SK-N-SH treated with all-trans-retinoic acid at 6 μM for 48 hours (cell line): ENCODE data around the gene USH1G.

Source experiments
- ATAC-seq: fragments of 200-7000 bp; cut with Tn5 transposase; 3 replicates; pipeline ENCODE4 v1.9.1; 2020; ENCODE audit warnings: mild to moderate bottlenecking, moderate library complexity
- BACH2 ChIP-seq: fragments of 250-450 bp; sonication (Bioruptor Pico); IDR thresholded peaks from 2 replicates; pipeline ENCODE4 v1.9.0; 2021; ENCODE audit warnings: mild to moderate bottlenecking, borderline replicate concordance
- CSDC2 ChIP-seq: fragments of 250-450 bp; sonication (Bioruptor Pico); IDR thresholded peaks from 2 replicates; pipeline ENCODE4 v1.5.0; 2020; ENCODE audit warnings: mild to moderate bottlenecking, moderate library complexity
- ESRRG ChIP-seq: fragments of 250-450 bp; sonication (Bioruptor Pico); IDR thresholded peaks from 2 replicates; pipeline ENCODE4 v1.6.1; 2021; ENCODE audit warnings: mild to moderate bottlenecking
- GLIS3 ChIP-seq: fragments of 250-450 bp; sonication (Bioruptor Pico); IDR thresholded peaks from 2 replicates; pipeline ENCODE4 v1.5.0; 2020; ENCODE audit warnings: mild to moderate bottlenecking, moderate library complexity
- ISL1 ChIP-seq: fragments of 250-450 bp; sonication (Bioruptor Pico); IDR thresholded peaks from 2 replicates; pipeline ENCODE4 v2.1.2; 2022; ENCODE audit warnings: mild to moderate bottlenecking, moderate library complexity
- OSR1 ChIP-seq: fragments of 250-450 bp; sonication (Bioruptor Pico); IDR thresholded peaks from 2 replicates; pipeline ENCODE4 v1.8.0; 2022; ENCODE audit warnings: moderate library complexity, mild to moderate bottlenecking, inconsistent platforms
- POU6F1 ChIP-seq: fragments of 250-450 bp; sonication (Bioruptor Pico); IDR thresholded peaks from 2 replicates; pipeline ENCODE4 v1.8.0; 2021; ENCODE audit warnings: low read depth, mild to moderate bottlenecking, moderate library complexity, borderline replicate concordance
- TCF4 ChIP-seq: fragments of 250-450 bp; sonication (Bioruptor Pico); IDR thresholded peaks from 2 replicates; pipeline ENCODE4 v1.8.0; 2021; ENCODE audit warnings: mild to moderate bottlenecking, moderate library complexity, borderline replicate concordance
- TOX ChIP-seq: fragments of 250-450 bp; sonication (Bioruptor Pico); IDR thresholded peaks from 2 replicates; pipeline ENCODE4 v1.8.0; 2021; ENCODE audit warnings: mild to moderate bottlenecking, moderate library complexity, borderline replicate concordance
- TSHZ2 ChIP-seq: fragments of 250-450 bp; sonication (Bioruptor Pico); IDR thresholded peaks from 2 replicates; pipeline ENCODE4 v1.5.0; 2020; ENCODE audit warnings: mild to moderate bottlenecking, moderate library complexity
- ZC3H10 ChIP-seq: fragments of 250-450 bp; sonication (Bioruptor Pico); IDR thresholded peaks from 2 replicates; pipeline ENCODE4 v1.5.1; 2021; ENCODE audit warnings: mild to moderate bottlenecking, moderate library complexity
- ZFP3 ChIP-seq: fragments of 250-450 bp; sonication (Bioruptor Pico); IDR thresholded peaks from 2 replicates; pipeline ENCODE4 v1.5.0; 2020; ENCODE audit warnings: mild to moderate bottlenecking, moderate library complexity
- ZFP30 ChIP-seq: fragments of 450-650 bp; formaldehyde crosslinking; IDR thresholded peaks from 2 replicates; pipeline ENCODE4 v1.5.0; 2022; ENCODE audit warnings: mild to moderate bottlenecking, moderate library complexity
- ZNF565 ChIP-seq: fragments of 450-650 bp; formaldehyde crosslinking; conservative IDR thresholded peaks from 2 replicates; pipeline ENCODE4 v1.5.0; 2020; ENCODE audit warnings: low read depth, mild to moderate bottlenecking, moderate library complexity
- ZNF70 ChIP-seq: fragments of 450-650 bp; formaldehyde crosslinking; IDR thresholded peaks from 2 replicates; pipeline ENCODE4 v1.5.0; 2020; ENCODE audit warnings: mild to moderate bottlenecking, moderate library complexity
- ZNF8 ChIP-seq: fragments of 450-650 bp; formaldehyde crosslinking; IDR thresholded peaks from 2 replicates; pipeline ENCODE4 v1.5.0; 2020; ENCODE audit warnings: mild to moderate bottlenecking, moderate library complexity
- TF ChIP-seq, protein P1 (sequence below): fragments of 250-450 bp; sonication (Bioruptor Pico); IDR thresholded peaks from 2 replicates; pipeline ENCODE4 v1.8.0; 2020; ENCODE audit warnings: mild to moderate bottlenecking, moderate library complexity, borderline replicate concordance
- TF ChIP-seq, protein P2 (sequence below): fragments of 250-450 bp; sonication (Bioruptor Pico); IDR thresholded peaks from 2 replicates; pipeline ENCODE4 v1.5.1; 2020; ENCODE audit warnings: low read depth, mild to moderate bottlenecking, moderate library complexity

USH1G gene

DNA sequence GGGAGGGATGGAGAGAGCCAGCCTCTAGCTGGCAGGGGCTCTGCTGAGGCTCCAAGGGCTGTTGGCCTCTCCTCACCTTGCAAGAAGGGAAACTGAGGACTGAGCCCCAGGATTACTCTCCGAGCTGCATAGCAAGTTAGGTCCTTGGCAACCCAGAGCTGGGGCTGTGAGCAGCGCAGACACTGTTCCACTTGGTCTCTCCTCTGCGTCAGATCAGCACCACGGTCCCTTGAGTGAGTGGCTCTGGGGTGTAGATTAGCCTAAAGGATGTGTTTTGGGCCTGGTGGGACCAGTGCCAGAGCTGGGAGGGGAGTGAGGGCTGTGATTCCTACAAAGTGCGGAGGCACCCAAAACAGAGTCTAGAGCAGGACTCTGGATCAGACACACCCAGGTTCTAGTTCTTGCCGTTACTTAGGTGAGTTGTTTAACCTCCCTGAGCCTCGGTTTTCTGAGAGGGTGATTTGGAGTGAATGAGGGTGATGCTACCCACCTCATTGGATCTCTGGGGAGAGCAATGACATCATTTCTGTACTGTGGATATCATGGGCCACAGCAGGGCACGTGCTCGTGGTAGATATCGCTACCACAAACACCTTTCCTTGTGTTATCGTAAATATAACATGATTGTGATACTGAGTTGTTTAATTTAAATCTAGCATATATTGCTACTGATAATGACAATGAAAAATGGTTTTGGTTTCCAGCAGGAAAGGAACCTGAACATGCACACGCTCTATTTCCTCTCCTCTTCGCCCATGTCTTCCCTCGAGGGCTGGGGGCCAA, 21.5 kb downstream of the USH1G start:
- no peak; the same call in 2 of the 3 replicates for ATAC-seq
- TF ChIP-seq, protein P1, sequence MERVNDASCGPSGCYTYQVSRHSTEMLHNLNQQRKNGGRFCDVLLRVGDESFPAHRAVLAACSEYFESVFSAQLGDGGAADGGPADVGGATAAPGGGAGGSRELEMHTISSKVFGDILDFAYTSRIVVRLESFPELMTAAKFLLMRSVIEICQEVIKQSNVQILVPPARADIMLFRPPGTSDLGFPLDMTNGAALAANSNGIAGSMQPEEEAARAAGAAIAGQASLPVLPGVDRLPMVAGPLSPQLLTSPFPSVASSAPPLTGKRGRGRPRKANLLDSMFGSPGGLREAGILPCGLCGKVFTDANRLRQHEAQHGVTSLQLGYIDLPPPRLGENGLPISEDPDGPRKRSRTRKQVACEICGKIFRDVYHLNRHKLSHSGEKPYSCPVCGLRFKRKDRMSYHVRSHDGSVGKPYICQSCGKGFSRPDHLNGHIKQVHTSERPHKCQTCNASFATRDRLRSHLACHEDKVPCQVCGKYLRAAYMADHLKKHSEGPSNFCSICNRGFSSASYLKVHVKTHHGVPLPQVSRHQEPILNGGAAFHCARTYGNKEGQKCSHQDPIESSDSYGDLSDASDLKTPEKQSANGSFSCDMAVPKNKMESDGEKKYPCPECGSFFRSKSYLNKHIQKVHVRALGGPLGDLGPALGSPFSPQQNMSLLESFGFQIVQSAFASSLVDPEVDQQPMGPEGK, result no peak
- TF ChIP-seq POU6F1 (CRISPR knock-in tag), result no peak
- TF ChIP-seq TOX, result no peak
- no peak for TF ChIP-seq ZFP30 (CRISPR knock-in tag)
- TF ChIP-seq ISL1 (CRISPR knock-in tag), result no peak
- no peak for TF ChIP-seq OSR1 (CRISPR knock-in tag)
- TF ChIP-seq, protein P2, sequence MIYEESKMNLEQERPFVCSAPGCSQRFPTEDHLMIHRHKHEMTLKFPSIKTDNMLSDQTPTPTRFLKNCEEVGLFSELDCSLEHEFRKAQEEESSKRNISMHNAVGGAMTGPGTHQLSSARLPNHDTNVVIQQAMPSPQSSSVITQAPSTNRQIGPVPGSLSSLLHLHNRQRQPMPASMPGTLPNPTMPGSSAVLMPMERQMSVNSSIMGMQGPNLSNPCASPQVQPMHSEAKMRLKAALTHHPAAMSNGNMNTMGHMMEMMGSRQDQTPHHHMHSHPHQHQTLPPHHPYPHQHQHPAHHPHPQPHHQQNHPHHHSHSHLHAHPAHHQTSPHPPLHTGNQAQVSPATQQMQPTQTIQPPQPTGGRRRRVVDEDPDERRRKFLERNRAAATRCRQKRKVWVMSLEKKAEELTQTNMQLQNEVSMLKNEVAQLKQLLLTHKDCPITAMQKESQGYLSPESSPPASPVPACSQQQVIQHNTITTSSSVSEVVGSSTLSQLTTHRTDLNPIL (CRISPR knock-in tag), result no peak
- no peak for TF ChIP-seq ZNF8 (CRISPR knock-in tag)
- TF ChIP-seq BACH2 (CRISPR knock-in tag), result no peak
- no peak for TF ChIP-seq TSHZ2 (CRISPR knock-in tag)
- TF ChIP-seq ZC3H10 (CRISPR knock-in tag), result no peak
- no peak for TF ChIP-seq ESRRG
- TF ChIP-seq TCF4 (CRISPR knock-in tag), result no peak
- TF ChIP-seq ZNF70 (CRISPR knock-in tag), result no peak
- no peak for TF ChIP-seq ZFP3
- no peak for TF ChIP-seq CSDC2 (CRISPR knock-in tag)
- TF ChIP-seq, all 23 proteins: peak for 0

DNA sequence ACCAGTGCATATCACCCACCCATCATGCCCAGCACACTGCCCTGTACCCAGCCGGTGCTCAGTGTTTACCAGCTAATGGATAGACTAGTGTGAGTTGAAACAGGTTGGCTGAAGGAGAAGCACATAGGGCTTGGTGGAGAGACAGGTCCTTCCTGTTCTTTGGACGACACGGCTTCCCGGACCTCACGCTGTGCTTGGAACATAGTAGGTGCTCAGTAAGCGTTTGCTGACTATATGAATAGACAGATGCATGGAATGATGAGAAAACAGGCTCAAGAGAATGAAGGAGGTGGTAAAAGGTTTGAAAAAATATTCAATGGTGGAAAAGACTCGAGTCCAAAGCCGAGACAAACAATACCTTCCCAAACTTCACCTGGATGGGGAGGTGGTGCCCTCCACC, 22.8 kb downstream of the USH1G start:
- no peak for ATAC-seq
- TF ChIP-seq ZNF565 (CRISPR knock-in tag), result no peak

DNA sequence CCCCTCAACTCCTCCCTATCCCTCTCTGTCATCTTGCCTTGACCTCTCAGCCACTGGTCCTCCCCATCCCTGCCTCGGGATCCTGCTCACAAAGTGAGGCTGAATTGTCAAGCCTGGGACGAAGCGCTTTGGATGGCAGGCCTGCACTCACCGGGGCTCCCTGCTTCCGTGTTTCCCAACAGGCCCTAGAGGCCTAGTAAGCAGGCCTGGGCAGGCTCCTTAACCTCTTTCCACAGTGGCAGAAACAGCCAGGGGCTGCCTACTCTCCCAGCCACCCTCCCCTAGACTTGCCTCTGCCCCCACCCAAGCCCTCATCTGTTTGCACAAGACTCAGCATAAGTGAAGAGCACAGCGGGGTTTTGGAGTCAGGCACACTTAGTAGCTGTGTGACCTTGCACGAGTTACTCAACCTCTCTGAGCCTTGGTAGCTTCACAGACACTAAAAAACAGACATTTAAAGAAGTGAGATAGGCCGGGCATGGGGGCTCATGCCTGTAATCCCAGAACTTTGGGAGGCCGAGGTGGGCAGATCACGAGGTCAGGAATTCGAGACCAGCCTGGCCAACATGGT, 24.6 kb downstream of the USH1G start:
- ATAC-seq, result no peak
- TF ChIP-seq, protein P2 (CRISPR knock-in tag), result no peak
- TF ChIP-seq ZNF8 (CRISPR knock-in tag) (no peak), TSHZ2 (CRISPR knock-in tag) (no peak), GLIS3 (CRISPR knock-in tag) (no peak)
- TF ChIP-seq, protein P1, result no peak
